B cell (primary cell): ENCODE data around the gene NPHP4. TPM values are rescaled to one million over a fixed set of nuclear protein-coding genes. Genes with fewer than 3 reads are reported as not detected.

ENCODE experiments used
- ATAC-seq: fragments of 200-7000 bp; cut with Tn5 transposase; one replicate; pipeline ENCODE4 v1.10.0; 2021; ENCODE audit warnings: low read depth, mild to moderate bottlenecking, moderate number of reproducible peaks, moderate library complexity
- CTCF ChIA-PET: fragments of 350-600 bp; sonication (Branson Sonifier 250); formaldehyde crosslinking; loops from one replicate; lab custom pipeline; 2021; ENCODE audit warnings: antibody characterized with exemption, inconsistent platforms; lab: Charles Lee
- POLR2A ChIA-PET: fragments of 350-600 bp; sonication (Branson Sonifier 250); formaldehyde crosslinking; loops from one replicate; lab custom pipeline; 2021; ENCODE audit warnings: antibody characterized with exemption; lab: Charles Lee
- DNase-seq: peaks from one replicate; pipeline ENCODE4 v3.0.0; 2013
- H2AFZ ChIP-seq: 2 replicates; pipeline ENCODE4 v1.6.1; 2012; ENCODE audit warnings: mild to moderate bottlenecking, low read depth, low read length; ENCODE audit not compliant: insufficient read depth, poor library complexity, severe bottlenecking
- H3K27ac ChIP-seq, 2 donors: 1 replicate in 1 of 2; 2 replicates in 1 of 2; pipeline ENCODE4 v1.5.1; 2012 to 2013; ENCODE audit warnings: low read length in 2 of 2, mild to moderate bottlenecking in 2 of 2, moderate library complexity in 1 of 2
- H3K27me3 ChIP-seq, 4 experiments: fragments of 200-600 bp in 1 of 4; sonication (generic) in 1 of 4; replicated peaks in 1 of 4; 1 replicate in 2 of 4; 2 replicates in 2 of 4; pipeline versions ENCODE4 v1.6.1 to v1.7.0; 2013 to 2016; ENCODE audit warnings: low read length in 3 of 4, mild to moderate bottlenecking in 2 of 4, mixed read lengths in 1 of 4, moderate library complexity in 1 of 4; ENCODE audit not compliant: insufficient read depth in 4 of 4, control insufficient read depth in 3 of 4; ENCODE audit errors: control extremely low read depth in 1 of 4
- H3K36me3 ChIP-seq, 2 experiments: replicated peaks in 1 of 2; 1 replicate in 1 of 2; 2 replicates in 1 of 2; pipeline versions ENCODE4 v1.6.1 to v1.7.1; 2013; ENCODE audit warnings: low read length in 1 of 2; ENCODE audit not compliant: insufficient read depth in 2 of 2, control insufficient read depth in 1 of 2; ENCODE audit errors: control extremely low read depth in 1 of 2, extremely low read depth in 1 of 2
- H3K4me1 ChIP-seq, 2 donors: fragments of 200-600 bp in 1 of 2; sonication (generic) in 1 of 2; 1 replicate in 1 of 2; 2 replicates in 1 of 2; pipeline versions ENCODE4 v1.5.1 to v1.6.1; 2013 to 2017; ENCODE audit warnings: low read length in 2 of 2; ENCODE audit not compliant: control insufficient read depth in 2 of 2, insufficient read depth in 2 of 2
- H3K4me2 ChIP-seq: replicated peaks from 2 replicates; pipeline ENCODE3; 2012; ENCODE audit warnings: mild to moderate bottlenecking, low read depth, low read length; ENCODE audit not compliant: poor library complexity, severe bottlenecking
- H3K4me3 ChIP-seq, 5 experiments: fragments of 200-600 bp in 1 of 5; sonication (generic) in 1 of 5; 1 replicate in 3 of 5; 2 replicates in 2 of 5; pipeline versions ENCODE4 v1.5.1 to v1.7.0; 2011 to 2016; ENCODE audit warnings: low read length in 4 of 5, mild to moderate bottlenecking in 4 of 5, low read depth in 2 of 5, control low read depth in 1 of 5, moderate library complexity in 1 of 5; ENCODE audit not compliant: insufficient read depth in 1 of 5; ENCODE audit errors: control extremely low read depth in 1 of 5, extremely low read depth in 1 of 5
- H3K79me2 ChIP-seq: fragments of 200-600 bp; sonication (generic); one replicate; pipeline ENCODE4 v1.6.0; 2016; ENCODE audit warnings: low read length; ENCODE audit not compliant: control insufficient read depth, insufficient read depth
- H3K9ac ChIP-seq: fragments of 200-600 bp; sonication (generic); 2 replicates; pipeline ENCODE4 v1.6.1; 2017; ENCODE audit warnings: mild to moderate bottlenecking, low read length, moderate library complexity
- H3K9me3 ChIP-seq, 3 donors: one replicate each; pipeline versions ENCODE4 v1.6.1 to v1.7.1; 2013; ENCODE audit warnings: low read length in 2 of 3; ENCODE audit not compliant: control insufficient read depth in 2 of 3, insufficient read depth in 1 of 3; ENCODE audit errors: control extremely low read depth in 1 of 3
- H4K20me1 ChIP-seq: 2 replicates; pipeline ENCODE4 v1.6.0; 2012; ENCODE audit warnings: mild to moderate bottlenecking, low read length; ENCODE audit not compliant: insufficient read depth, control insufficient read depth, poor library complexity, severe bottlenecking
- H3K27ac Mint-ChIP-seq: one replicate; pipeline ENCODE4 v1.8.0; 2021; ENCODE audit warnings: mixed read lengths
- H3K27me3 Mint-ChIP-seq: one replicate; pipeline ENCODE4 v1.8.0; 2021; ENCODE audit warnings: mixed read lengths
- H3K4me1 Mint-ChIP-seq: one replicate; pipeline ENCODE4 v1.8.0; 2021; ENCODE audit warnings: mixed read lengths
- H3K4me3 Mint-ChIP-seq: one replicate; pipeline ENCODE4 v1.8.0; 2021; ENCODE audit warnings: mixed read lengths
- H3K9me3 Mint-ChIP-seq: one replicate; pipeline ENCODE4 v1.8.0; 2022; ENCODE audit warnings: mixed read lengths; ENCODE audit not compliant: insufficient read depth
- EZH2 ChIP-seq: IDR thresholded peaks from 2 replicates; pipeline ENCODE4 v1.6.1; 2012; ENCODE audit warnings: borderline replicate concordance, low read depth, mild to moderate bottlenecking, moderate library complexity, low read length; ENCODE audit not compliant: insufficient read depth, poor library complexity, severe bottlenecking
- WGBS: methylation state at CpG from one replicate; pipeline ENCODE4 v1.1.5; 2013; ENCODE audit warnings: missing lambda C conversion rate; ENCODE audit not compliant: insufficient coverage; 5-methylcytosine and 5-hydroxymethylcytosine counted together
- intact Hi-C: fragments of 100-400 bp; cut with micrococcal nuclease; formaldehyde crosslinking; loops from one replicate; pipeline ENCODE4 v1.10.0; 2022
- polyA plus RNA-seq: library from polyadenylated mRNA; depleted of rRNA; stranded (reverse); fragments of >200 nt; gene quantifications from 2 replicates; pipeline ENCODE4 v1.2.3, GENCODE V29; 2012
- total RNA-seq, 2 donors: library from RNA; stranded (reverse); fragments of 120-200 nt in 1 of 2; gene quantifications; 1 replicate in 1 of 2; 2 replicates in 1 of 2; pipeline versions ENCODE4 v1.2.3 to v1.2.4, GENCODE V29; 2013 to 2022
- TF ChIP-seq, protein P1 (sequence below): fragments of 200-600 bp; IDR thresholded peaks from one replicate; pipeline ENCODE4 v1.8.0; 2022; ENCODE audit warnings: antibody characterized with exemption, mild to moderate bottlenecking

The NPHP4 gene
- total and polyA plus RNA-seq, 2 donors (not counting 1 experiment from before 2014, with no cell fraction given) = 6.5 to 14.8 TPM

DNA sequence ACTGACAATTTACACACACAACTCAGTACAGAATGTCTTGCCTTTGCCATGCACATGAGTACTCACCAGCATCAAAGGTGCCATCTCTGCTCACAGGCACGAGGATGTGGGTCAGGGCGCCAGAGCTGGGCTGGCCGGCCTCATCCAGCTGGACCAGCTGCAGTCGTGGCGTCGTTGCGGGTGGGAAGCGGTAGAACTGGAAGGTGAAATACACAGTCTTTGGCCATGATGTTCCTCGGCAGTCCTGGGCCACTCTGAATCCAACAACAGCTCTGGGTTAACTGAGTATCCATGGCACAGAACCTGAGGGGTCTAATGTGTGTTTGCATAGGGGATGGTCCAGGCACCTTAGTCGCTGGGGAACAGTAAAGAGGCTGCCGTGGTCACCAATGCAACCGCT lies 87.7 kb downstream of the NPHP4 start:
- POLR2A ChIA-PET = no interaction called here
- H3K27ac Mint-ChIP-seq = no peak overlapping the region

DNA sequence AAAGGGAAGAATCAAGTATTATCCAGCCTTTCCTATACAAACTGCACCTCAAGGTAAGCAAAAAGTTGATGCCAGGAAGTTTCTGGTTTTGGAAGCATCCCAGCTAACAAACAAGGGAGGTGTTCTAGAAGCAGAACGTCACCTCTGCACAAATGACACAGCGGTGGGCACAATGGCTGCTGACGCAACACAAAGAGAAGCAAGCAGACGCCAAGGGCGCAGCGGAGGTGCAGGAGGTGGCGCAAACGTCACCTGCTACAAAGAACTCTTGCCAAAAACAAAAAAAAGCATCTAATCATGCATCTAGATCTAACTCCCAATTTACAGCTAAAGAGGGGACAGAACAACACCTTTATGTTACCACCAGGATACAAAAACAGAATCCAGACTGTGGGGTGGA lies 88.5 kb downstream of the NPHP4 start:
- no peak overlapping the region for H3K4me3 ChIP-seq
- ChIA-PET CTCF (no interaction called here), POLR2A (no interaction called here)
- no peak overlapping the region for H3K27ac ChIP-seq
- WGBS = 100% methylated on average over 8 of the region's 8 CpGs
- no peaks in the 10 kb centered on the region for H3K4me1 ChIP-seq
- H3K9me3 ChIP-seq = no peaks in the 10 kb centered on the region
- H3K9me3 Mint-ChIP-seq = no peaks in the 10 kb centered on the region
- H3K9ac ChIP-seq = no peak overlapping the region
- H3K36me3 ChIP-seq = no peaks in the 10 kb centered on the region
- H3K79me2 ChIP-seq = no peaks in the 10 kb centered on the region
- H4K20me1 ChIP-seq = no peaks in the 10 kb centered on the region
- ATAC-seq (no peak), DNase-seq (no peak)
- intact Hi-C loops = no loop called here
- H3K27ac Mint-ChIP-seq = no peak overlapping the region
- no peaks in the 10 kb centered on the region for H3K27me3 Mint-ChIP-seq
- TF ChIP-seq, protein P1, sequence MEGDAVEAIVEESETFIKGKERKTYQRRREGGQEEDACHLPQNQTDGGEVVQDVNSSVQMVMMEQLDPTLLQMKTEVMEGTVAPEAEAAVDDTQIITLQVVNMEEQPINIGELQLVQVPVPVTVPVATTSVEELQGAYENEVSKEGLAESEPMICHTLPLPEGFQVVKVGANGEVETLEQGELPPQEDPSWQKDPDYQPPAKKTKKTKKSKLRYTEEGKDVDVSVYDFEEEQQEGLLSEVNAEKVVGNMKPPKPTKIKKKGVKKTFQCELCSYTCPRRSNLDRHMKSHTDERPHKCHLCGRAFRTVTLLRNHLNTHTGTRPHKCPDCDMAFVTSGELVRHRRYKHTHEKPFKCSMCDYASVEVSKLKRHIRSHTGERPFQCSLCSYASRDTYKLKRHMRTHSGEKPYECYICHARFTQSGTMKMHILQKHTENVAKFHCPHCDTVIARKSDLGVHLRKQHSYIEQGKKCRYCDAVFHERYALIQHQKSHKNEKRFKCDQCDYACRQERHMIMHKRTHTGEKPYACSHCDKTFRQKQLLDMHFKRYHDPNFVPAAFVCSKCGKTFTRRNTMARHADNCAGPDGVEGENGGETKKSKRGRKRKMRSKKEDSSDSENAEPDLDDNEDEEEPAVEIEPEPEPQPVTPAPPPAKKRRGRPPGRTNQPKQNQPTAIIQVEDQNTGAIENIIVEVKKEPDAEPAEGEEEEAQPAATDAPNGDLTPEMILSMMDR = no peak
- no peak for TF ChIP-seq EZH2
- no peaks in the 10 kb centered on the region for H3K4me1 Mint-ChIP-seq
- no peak overlapping the region for H3K4me2 ChIP-seq
- no peaks in the 10 kb centered on the region for H3K27me3 ChIP-seq
- no peak overlapping the region for H3K4me3 Mint-ChIP-seq
- no peak overlapping the region for H2AFZ ChIP-seq

More for the DNA sequence above, 87.7 kb downstream of the NPHP4 start:
- intact Hi-C loops = no loop called here
- Histone ChIP-seq H3K4me1 (no peaks in the 10 kb centered on the region), H2AFZ (no peak overlapping the region), H3K9ac (no peak overlapping the region), H3K27ac (no peak overlapping the region), H4K20me1 (no peaks in the 10 kb centered on the region), H3K9me3 (no peaks in the 10 kb centered on the region), H3K36me3 (no peaks in the 10 kb centered on the region), H3K4me3 (no peak overlapping the region), H3K27me3 (no peaks in the 10 kb centered on the region), H3K4me2 (no peak overlapping the region), H3K79me2 (no peaks in the 10 kb centered on the region)
- TF ChIP-seq EZH2 = no peak
- TF ChIP-seq, protein P1 = no peak
- WGBS = 97% methylated on average over 12 of the region's 12 CpGs
- CTCF ChIA-PET = interaction anchor here (1.5 kb wide), 1 partner anchor 11 kb away, joined by 5 read pairs; no protein-coding TSS in a partner anchor
- DNase-seq = no peak
- Mint-ChIP-seq H3K4me3 (no peak overlapping the region), H3K4me1 (no peaks in the 10 kb centered on the region), H3K9me3 (no peaks in the 10 kb centered on the region), H3K27me3 (no peaks in the 10 kb centered on the region)
- no peak for ATAC-seq
